HEK293T (cell line): ENCODE data around the gene NDRG2.

ENCODE experiments used
- CTCF ChIA-PET: fragments of 350-600 bp; formaldehyde crosslinking; extraction: SDS; loops from one replicate; lab custom pipeline; 2021; ENCODE audit warnings: antibody characterized with exemption, inconsistent platforms; lab: Yijun Ruan, JAX
- POLR2A ChIA-PET: fragments of 350-600 bp; formaldehyde crosslinking; extraction: SDS; loops from one replicate; lab custom pipeline; 2020; ENCODE audit warnings: antibody characterized with exemption, inconsistent platforms; lab: Yijun Ruan, JAX
- DNase-seq: peaks from one replicate; pipeline ENCODE4 v3.0.0; 2012; ENCODE audit warnings: mixed read lengths; ENCODE audit errors: extremely low spot score
- ARNT ChIP-seq: fragments of 450-650 bp; IDR thresholded peaks from 2 replicates; pipeline ENCODE4 v1.6.1; 2017; ENCODE audit warnings: mild to moderate bottlenecking
- BHLHE40 ChIP-seq: fragments of 450-650 bp; IDR thresholded peaks from 2 replicates; pipeline ENCODE4 v1.6.1; 2016; ENCODE audit warnings: mild to moderate bottlenecking, moderate library complexity, borderline replicate concordance
- CTBP1 ChIP-seq: fragments of 450-650 bp; IDR thresholded peaks from 2 replicates; pipeline ENCODE4 v1.6.1; 2016; ENCODE audit warnings: borderline replicate concordance
- ELF4 ChIP-seq: fragments of 450-650 bp; IDR thresholded peaks from 2 replicates; pipeline ENCODE4 v1.6.1; 2017; ENCODE audit warnings: antibody characterized with exemption
- FOXA1 ChIP-seq: fragments of 450-650 bp; IDR thresholded peaks from 2 replicates; pipeline ENCODE4 v1.6.1; 2016; ENCODE audit warnings: mild to moderate bottlenecking
- FOXK2 ChIP-seq: fragments of 450-650 bp; IDR thresholded peaks from 2 replicates; pipeline ENCODE4 v1.6.1; 2016; ENCODE audit warnings: mild to moderate bottlenecking
- FOXM1 ChIP-seq: fragments of 450-650 bp; IDR thresholded peaks from 2 replicates; pipeline ENCODE4 v1.6.1; 2017; ENCODE audit warnings: mild to moderate bottlenecking, borderline replicate concordance
- HDGF ChIP-seq: fragments of 450-650 bp; IDR thresholded peaks from 2 replicates; pipeline ENCODE4 v1.6.1; 2017; ENCODE audit warnings: antibody characterized with exemption, borderline replicate concordance
- L3MBTL2 ChIP-seq: fragments of 450-650 bp; conservative IDR thresholded peaks from 2 replicates; pipeline ENCODE4 v1.6.1; 2016; ENCODE audit warnings: mild to moderate bottlenecking
- LEF1 ChIP-seq: fragments of 450-650 bp; IDR thresholded peaks from 2 replicates; pipeline ENCODE4 v1.6.1; 2017; ENCODE audit warnings: mild to moderate bottlenecking, borderline replicate concordance
- NFRKB ChIP-seq: fragments of 450-650 bp; IDR thresholded peaks from 2 replicates; pipeline ENCODE4 v1.6.1; 2016; ENCODE audit warnings: mild to moderate bottlenecking, moderate library complexity
- PKNOX1 ChIP-seq: fragments of 450-650 bp; IDR thresholded peaks from 2 replicates; pipeline ENCODE4 v1.6.1; 2016
- SP1 ChIP-seq: fragments of 450-650 bp; IDR thresholded peaks from 2 replicates; pipeline ENCODE4 v1.6.1; 2017
- SUZ12 ChIP-seq: fragments of 450-650 bp; IDR thresholded peaks from 2 replicates; pipeline ENCODE4 v1.6.1; 2016; ENCODE audit warnings: mild to moderate bottlenecking
- TARDBP ChIP-seq: fragments of 450-650 bp; IDR thresholded peaks from 2 replicates; pipeline ENCODE4 v1.6.1; 2016
- ZNF384 ChIP-seq: fragments of 450-650 bp; IDR thresholded peaks from 2 replicates; pipeline ENCODE4 v1.6.1; 2016

Gene NDRG2

GRCh38 chr14:20982646-20983369, 42.1 kb downstream of the NDRG2 start:
- no peak for DNase-seq
- POLR2A ChIA-PET = interaction anchor here (4.0 kb wide), 1 partner anchor 12 kb away, joined by 21 read pairs; no protein-coding TSS in a partner anchor
- no peak for TF ChIP-seq HDGF
- no peak for TF ChIP-seq NFRKB
- TF ChIP-seq BHLHE40 = no peak
- TF ChIP-seq CTBP1 = no peak
- TF ChIP-seq PKNOX1 = no peak
- TF ChIP-seq TARDBP = no peak
- no peak for TF ChIP-seq SP1
- no peak for TF ChIP-seq ZNF384
- no peak for TF ChIP-seq FOXA1
- TF ChIP-seq LEF1 = no peak
- TF ChIP-seq ARNT = no peak
- TF ChIP-seq SUZ12 = no peak
- CTCF ChIA-PET = interaction anchor here (0.7 to 2.1 kb wide), 4 partner anchors 12 to 110 kb away, joined by 3 to 12 read pairs (median 3); no protein-coding TSS in a partner anchor

- no peak for DNase-seq
- TF ChIP-seq ZNF384 (no peak), BHLHE40 (no peak), SUZ12 (no peak), SP1 (no peak), CTBP1 (no peak), ARNT (no peak), NFRKB (no peak)
- POLR2A ChIA-PET = interaction anchor here (4.0 kb wide), 1 partner anchor 10 kb away, joined by 21 read pairs; no protein-coding TSS in a partner anchor
- CTCF ChIA-PET = interaction anchor here (0.5 kb wide), 1 partner anchor 24 kb away, joined by 4 read pairs; no protein-coding TSS in a partner anchor
Observed at GRCh38 chr14:20980906-20981305, 44.0 kb downstream of the NDRG2 start.

- ChIA-PET CTCF (no interaction called here), POLR2A (no interaction called here)
- no peak for DNase-seq
- TF ChIP-seq FOXA1 (no peak), CTBP1 (no peak), SP1 (no peak), TARDBP (no peak), ARNT (no peak), BHLHE40 (no peak), NFRKB (no peak), LEF1 (no peak), FOXM1 (no peak), HDGF (no peak), L3MBTL2 (no peak), ELF4 (no peak)
Observed at GRCh38 chr14:20978687-20979086, 46.2 kb downstream of the NDRG2 start.

GRCh38 chr14:20976291-20976690, 48.6 kb downstream of the NDRG2 start:
- no peak for DNase-seq
- POLR2A ChIA-PET = no interaction called here
- TF ChIP-seq L3MBTL2 (no peak), ELF4 (no peak), FOXA1 (no peak), CTBP1 (no peak), FOXM1 (no peak), SUZ12 (no peak), LEF1 (no peak)
- CTCF ChIA-PET = no interaction called here

GRCh38 chr14:20973501-20973900, 51.4 kb downstream of the NDRG2 start:
- no peak for TF ChIP-seq ARNT
- TF ChIP-seq LEF1 = no peak
- TF ChIP-seq L3MBTL2 = no peak
- TF ChIP-seq BHLHE40 = no peak
- TF ChIP-seq FOXM1 = no peak
- TF ChIP-seq SP1 = no peak
- no peak for TF ChIP-seq SUZ12
- TF ChIP-seq CTBP1 = no peak
- TF ChIP-seq FOXA1 = no peak
- no peak for TF ChIP-seq TARDBP
- TF ChIP-seq FOXK2 = no peak
- no peak for TF ChIP-seq HDGF
- TF ChIP-seq PKNOX1 = no peak
- no peak for DNase-seq
- ChIA-PET CTCF (interaction anchor here (1.0 to 3.8 kb wide), 2 partner anchors 95 to 114 kb away, joined by 3 to 43 read pairs; no protein-coding TSS in a partner anchor), POLR2A (interaction anchor here (1.4 kb wide), 1 partner anchor 15 kb away, joined by 5 read pairs; no protein-coding TSS in a partner anchor)

- ChIA-PET POLR2A (interaction anchor here (0.6 to 3.3 kb wide), 22 partner anchors 10 to 296 kb away, joined by 3 to 30 read pairs (median 4); partner anchors contain the start of genes RNASE2 and SLC39A2), CTCF (interaction anchor here (0.6 to 3.8 kb wide), 21 partner anchors 11 to 408 kb away, joined by 3 to 49 read pairs (median 6); no protein-coding TSS in a partner anchor)
- TF ChIP-seq FOXM1 (no peak), L3MBTL2 (no peak), SP1 (no peak), FOXA1 (no peak)
- DNase-seq = no peak
Observed at GRCh38 chr14:20971705-20972021, 53.2 kb downstream of the NDRG2 start.
